HEK293 (cell line): Measurements from ENCODE around the gene BEST3.

Experiments
- CTCF ChIA-PET: fragments of 350-600 bp; formaldehyde crosslinking; extraction: SDS; loops from one replicate; lab custom pipeline; 2021; ENCODE audit warnings: antibody characterized with exemption; lab: Yijun Ruan, JAX
- POLR2A ChIA-PET: fragments of 300-600 bp; formaldehyde crosslinking; extraction: SDS; loops from one replicate; lab custom pipeline; 2020; ENCODE audit warnings: antibody characterized with exemption, inconsistent platforms; lab: Yijun Ruan, JAX
- H3K27ac ChIP-seq: fragments of 200-500 bp; sonication (Bioruptor generic); 2 replicates; pipeline ENCODE4 v1.5.1; 2014; ENCODE audit warnings: low read depth, low read length, control low read depth, inconsistent platforms; ENCODE audit errors: extremely low read depth
- H3K36me3 ChIP-seq, 2 experiments: fragments of 200-500 bp in 1 of 2; sonication (Bioruptor generic) in 1 of 2; 1 replicate in 1 of 2; 2 replicates in 1 of 2; pipeline ENCODE4 v1.5.1; 2014 to 2017; ENCODE audit warnings: inconsistent platforms in 2 of 2, low read length in 2 of 2; ENCODE audit not compliant: control insufficient read depth in 2 of 2, insufficient read depth in 1 of 2
- H3K4me1 ChIP-seq: fragments of 200-500 bp; sonication (Bioruptor generic); 2 replicates; pipeline ENCODE4 v1.5.1; 2014; ENCODE audit warnings: mild to moderate bottlenecking, low read length, inconsistent platforms; ENCODE audit not compliant: control insufficient read depth, insufficient read depth
- H3K4me3 ChIP-seq: 2 replicates; pipeline ENCODE4 v1.5.1; 2011; ENCODE audit warnings: low read depth, mild to moderate bottlenecking, control low read depth, low read length, moderate library complexity
- H3K9me3 ChIP-seq: fragments of 200-500 bp; sonication (Bioruptor generic); 2 replicates; pipeline ENCODE4 v1.5.1; 2014; ENCODE audit warnings: low read depth, low read length, inconsistent platforms; ENCODE audit not compliant: control insufficient read depth, insufficient read depth
- FEZF1 ChIP-seq: fragments of 450-650 bp; formaldehyde crosslinking; IDR thresholded peaks from 2 replicates; pipeline ENCODE4 v1.5.1; 2016; ENCODE audit warnings: missing biosample characterization, missing genetic modification characterization
- HOXC10 ChIP-seq: sonication (generic); formaldehyde crosslinking; IDR thresholded peaks from 2 replicates; pipeline ENCODE4 v1.8.1; 2023; ENCODE audit warnings: mild to moderate bottlenecking, missing genetic modification reagents
- REPIN1 ChIP-seq: fragments of 450-650 bp; formaldehyde crosslinking; IDR thresholded peaks from 2 replicates; pipeline ENCODE4 v1.5.1; 2017; ENCODE audit warnings: missing biosample characterization, missing genetic modification characterization, low read depth
- SCRT2 ChIP-seq: fragments of 450-650 bp; formaldehyde crosslinking; IDR thresholded peaks from 2 replicates; pipeline ENCODE4 v1.5.1; 2016; ENCODE audit warnings: missing biosample characterization, missing genetic modification characterization
- SETDB1 ChIP-seq: IDR thresholded peaks from one replicate; pipeline ENCODE4 v1.6.1; 2017; ENCODE audit warnings: mild to moderate bottlenecking, low read length, moderate library complexity, mixed read lengths; ENCODE audit not compliant: insufficient read length
- TCF7L2 ChIP-seq: IDR thresholded peaks from 2 replicates; pipeline ENCODE4 v1.6.1; 2011; ENCODE audit warnings: low read depth, mild to moderate bottlenecking, inconsistent platforms, low read length, moderate library complexity, borderline replicate concordance
- ZNF114 ChIP-seq: fragments of 450-650 bp; formaldehyde crosslinking; IDR thresholded peaks from 2 replicates; pipeline ENCODE4 v1.5.0; 2017; ENCODE audit warnings: missing biosample characterization, missing genetic modification characterization
- ZNF132 ChIP-seq: fragments of 450-650 bp; formaldehyde crosslinking; IDR thresholded peaks from 2 replicates; pipeline ENCODE4 v1.5.1; 2017; ENCODE audit warnings: missing biosample characterization, missing genetic modification characterization, borderline replicate concordance
- ZNF133 ChIP-seq: fragments of 450-650 bp; formaldehyde crosslinking; IDR thresholded peaks from 2 replicates; pipeline ENCODE4 v1.5.1; 2016; ENCODE audit warnings: missing biosample characterization, missing genetic modification characterization
- ZNF146 ChIP-seq: fragments of 450-650 bp; formaldehyde crosslinking; IDR thresholded peaks from 2 replicates; pipeline ENCODE4 v1.5.1; 2016; ENCODE audit warnings: missing biosample characterization, missing genetic modification characterization
- ZNF155 ChIP-seq: fragments of 450-650 bp; formaldehyde crosslinking; IDR thresholded peaks from 2 replicates; pipeline ENCODE4 v1.5.1; 2016; ENCODE audit warnings: missing biosample characterization, missing genetic modification characterization
- ZNF184 ChIP-seq: fragments of 450-650 bp; IDR thresholded peaks from 2 replicates; pipeline ENCODE4 v1.5.1; 2018; ENCODE audit warnings: missing biosample characterization, mild to moderate bottlenecking, missing genetic modification characterization
- ZNF239 ChIP-seq: fragments of 450-650 bp; formaldehyde crosslinking; IDR thresholded peaks from 2 replicates; pipeline ENCODE4 v1.5.1; 2016; ENCODE audit warnings: missing biosample characterization, missing genetic modification characterization
- ZNF302 ChIP-seq: fragments of 450-650 bp; formaldehyde crosslinking; IDR thresholded peaks from 2 replicates; pipeline ENCODE4 v1.5.1; 2016; ENCODE audit warnings: missing biosample characterization, missing genetic modification characterization, low read depth
- ZNF544 ChIP-seq: fragments of 450-650 bp; formaldehyde crosslinking; IDR thresholded peaks from 2 replicates; pipeline ENCODE4 v1.5.0; 2017; ENCODE audit warnings: missing biosample characterization, missing genetic modification characterization
- ZNF549 ChIP-seq: fragments of 450-650 bp; IDR thresholded peaks from 2 replicates; pipeline ENCODE4 v1.5.1; 2018; ENCODE audit warnings: missing biosample characterization, missing genetic modification characterization, mild to moderate bottlenecking, inconsistent platforms, moderate library complexity
- ZNF558 ChIP-seq: fragments of 450-650 bp; formaldehyde crosslinking; IDR thresholded peaks from 2 replicates; pipeline ENCODE4 v1.5.1; 2016; ENCODE audit warnings: missing biosample characterization, missing genetic modification characterization
- ZNF600 ChIP-seq: fragments of 450-650 bp; formaldehyde crosslinking; IDR thresholded peaks from 2 replicates; pipeline ENCODE4 v1.5.1; 2016; ENCODE audit warnings: missing biosample characterization, missing genetic modification characterization
- ZNF610 ChIP-seq: fragments of 450-650 bp; formaldehyde crosslinking; IDR thresholded peaks from 2 replicates; pipeline ENCODE4 v1.5.1; 2016; ENCODE audit warnings: missing biosample characterization, missing genetic modification characterization, borderline replicate concordance
- ZNF658 ChIP-seq: fragments of 450-650 bp; formaldehyde crosslinking; IDR thresholded peaks from 2 replicates; pipeline ENCODE4; 2016; ENCODE audit warnings: missing biosample characterization, missing genetic modification characterization
- ZNF677 ChIP-seq: fragments of 450-650 bp; IDR thresholded peaks from 2 replicates; pipeline ENCODE4 v1.5.0; 2018; ENCODE audit warnings: missing biosample characterization, mild to moderate bottlenecking, missing genetic modification characterization, moderate library complexity
- ZNF76 ChIP-seq: fragments of 450-650 bp; formaldehyde crosslinking; IDR thresholded peaks from 2 replicates; pipeline ENCODE4; 2016; ENCODE audit warnings: low read depth, missing biosample characterization, missing genetic modification characterization, borderline replicate concordance
- ZNF768 ChIP-seq: fragments of 450-650 bp; formaldehyde crosslinking; IDR thresholded peaks from 2 replicates; pipeline ENCODE4 v1.5.1; 2018; ENCODE audit warnings: missing biosample characterization, mild to moderate bottlenecking, missing genetic modification characterization
- ZNF776 ChIP-seq: fragments of 450-650 bp; formaldehyde crosslinking; IDR thresholded peaks from 2 replicates; pipeline ENCODE4 v1.5.0; 2017; ENCODE audit warnings: missing biosample characterization, missing genetic modification characterization, borderline replicate concordance
- TF ChIP-seq, protein P1 (sequence below): fragments of 450-650 bp; formaldehyde crosslinking; IDR thresholded peaks from 2 replicates; pipeline ENCODE4 v1.5.1; 2016; ENCODE audit warnings: missing biosample characterization, missing genetic modification characterization
- TF ChIP-seq, protein P2 (sequence below): fragments of 450-650 bp; formaldehyde crosslinking; IDR thresholded peaks from 2 replicates; pipeline ENCODE4 v1.5.1; 2017; ENCODE audit warnings: missing biosample characterization, missing genetic modification characterization
- TF ChIP-seq, protein P3 (sequence below): fragments of 450-650 bp; formaldehyde crosslinking; IDR thresholded peaks from 2 replicates; pipeline ENCODE4 v1.5.1; 2016; ENCODE audit warnings: missing biosample characterization, missing genetic modification characterization, low read depth
- TF ChIP-seq, protein P4 (sequence below): fragments of 450-650 bp; formaldehyde crosslinking; IDR thresholded peaks from 2 replicates; pipeline ENCODE4 v1.5.1; 2016; ENCODE audit warnings: missing biosample characterization, missing genetic modification characterization
- TF ChIP-seq, protein P5 (sequence below): fragments of 450-650 bp; formaldehyde crosslinking; IDR thresholded peaks from 2 replicates; pipeline ENCODE4 v1.5.1; 2016; ENCODE audit warnings: missing biosample characterization, missing genetic modification characterization, low read depth

Gene BEST3

DNA sequence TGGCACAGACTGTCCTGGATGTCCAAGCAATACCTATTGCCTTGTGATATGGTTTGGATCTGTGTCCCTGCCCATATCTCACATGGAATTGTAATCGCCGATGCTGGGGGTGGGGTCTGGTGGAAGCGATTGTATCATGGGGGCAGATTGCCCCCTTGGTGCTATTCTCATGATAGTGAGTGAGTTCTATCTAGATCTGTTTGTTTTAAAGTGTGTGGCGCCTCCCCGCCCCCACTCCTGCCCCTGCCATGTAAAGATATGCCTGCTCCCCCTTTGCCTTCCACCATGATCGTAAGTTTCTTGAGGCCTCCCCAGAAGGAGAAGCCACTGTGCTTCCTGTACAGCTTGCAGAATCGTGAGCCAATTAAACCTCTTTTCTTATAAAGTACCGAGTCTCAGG is 71.6 kb downstream of the BEST3 start:
- H3K4me1 ChIP-seq = no peaks in the 10 kb centered on the region
- H3K36me3 ChIP-seq = no peaks in the 10 kb centered on the region
- POLR2A ChIA-PET = no interaction called here
- H3K9me3 ChIP-seq = no peaks in the 10 kb centered on the region
- no peak overlapping the region for H3K27ac ChIP-seq
- CTCF ChIA-PET = interaction anchor here (0.6 to 4.1 kb wide), 3 partner anchors 12 to 343 kb away, joined by 3 to 33 read pairs (median 3); no protein-coding TSS in a partner anchor
- TF ChIP-seq ZNF302 (tag by site-specific recombination) = no peak
- TF ChIP-seq ZNF114 = no peak
- TF ChIP-seq, protein P1, sequence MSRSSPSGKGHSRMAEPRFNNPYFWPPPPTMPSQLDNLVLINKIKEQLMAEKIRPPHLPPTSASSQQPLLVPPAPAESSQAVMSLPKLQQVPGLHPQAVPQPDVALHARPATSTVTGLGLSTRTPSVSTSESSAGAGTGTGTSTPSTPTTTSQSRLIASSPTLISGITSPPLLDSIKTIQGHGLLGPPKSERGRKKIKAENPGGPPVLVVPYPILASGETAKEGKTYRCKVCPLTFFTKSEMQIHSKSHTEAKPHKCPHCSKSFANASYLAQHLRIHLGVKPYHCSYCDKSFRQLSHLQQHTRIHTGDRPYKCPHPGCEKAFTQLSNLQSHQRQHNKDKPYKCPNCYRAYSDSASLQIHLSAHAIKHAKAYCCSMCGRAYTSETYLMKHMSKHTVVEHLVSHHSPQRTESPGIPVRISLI (tag by site-specific recombination) = no peak
- TF ChIP-seq ZNF658 (tag by site-specific recombination) = no peak
- TF ChIP-seq ZNF544 (tag by site-specific recombination) = no peak
- no peak for TF ChIP-seq ZNF146 (tag by site-specific recombination)
- TF ChIP-seq, protein P2, sequence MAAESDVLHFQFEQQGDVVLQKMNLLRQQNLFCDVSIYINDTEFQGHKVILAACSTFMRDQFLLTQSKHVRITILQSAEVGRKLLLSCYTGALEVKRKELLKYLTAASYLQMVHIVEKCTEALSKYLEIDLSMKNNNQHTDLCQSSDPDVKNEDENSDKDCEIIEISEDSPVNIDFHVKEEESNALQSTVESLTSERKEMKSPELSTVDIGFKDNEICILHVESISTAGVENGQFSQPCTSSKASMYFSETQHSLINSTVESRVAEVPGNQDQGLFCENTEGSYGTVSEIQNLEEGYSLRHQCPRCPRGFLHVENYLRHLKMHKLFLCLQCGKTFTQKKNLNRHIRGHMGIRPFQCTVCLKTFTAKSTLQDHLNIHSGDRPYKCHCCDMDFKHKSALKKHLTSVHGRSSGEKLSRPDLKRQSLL (tag by site-specific recombination) = no peak
- no peak for TF ChIP-seq ZNF155 (tag by site-specific recombination)
- no peak for TF ChIP-seq REPIN1 (tag by site-specific recombination)
- no peak for TF ChIP-seq SETDB1
- TF ChIP-seq ZNF600 (tag by site-specific recombination) = no peak
- TF ChIP-seq ZNF558 = no peak
- TF ChIP-seq ZNF610 = no peak
- TF ChIP-seq, protein P3, sequence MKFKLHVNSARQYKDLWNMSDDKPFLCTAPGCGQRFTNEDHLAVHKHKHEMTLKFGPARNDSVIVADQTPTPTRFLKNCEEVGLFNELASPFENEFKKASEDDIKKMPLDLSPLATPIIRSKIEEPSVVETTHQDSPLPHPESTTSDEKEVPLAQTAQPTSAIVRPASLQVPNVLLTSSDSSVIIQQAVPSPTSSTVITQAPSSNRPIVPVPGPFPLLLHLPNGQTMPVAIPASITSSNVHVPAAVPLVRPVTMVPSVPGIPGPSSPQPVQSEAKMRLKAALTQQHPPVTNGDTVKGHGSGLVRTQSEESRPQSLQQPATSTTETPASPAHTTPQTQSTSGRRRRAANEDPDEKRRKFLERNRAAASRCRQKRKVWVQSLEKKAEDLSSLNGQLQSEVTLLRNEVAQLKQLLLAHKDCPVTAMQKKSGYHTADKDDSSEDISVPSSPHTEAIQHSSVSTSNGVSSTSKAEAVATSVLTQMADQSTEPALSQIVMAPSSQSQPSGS = no peak
- no peak for TF ChIP-seq ZNF549 (tag by site-specific recombination)
- no peak overlapping the region for H3K4me3 ChIP-seq

DNA sequence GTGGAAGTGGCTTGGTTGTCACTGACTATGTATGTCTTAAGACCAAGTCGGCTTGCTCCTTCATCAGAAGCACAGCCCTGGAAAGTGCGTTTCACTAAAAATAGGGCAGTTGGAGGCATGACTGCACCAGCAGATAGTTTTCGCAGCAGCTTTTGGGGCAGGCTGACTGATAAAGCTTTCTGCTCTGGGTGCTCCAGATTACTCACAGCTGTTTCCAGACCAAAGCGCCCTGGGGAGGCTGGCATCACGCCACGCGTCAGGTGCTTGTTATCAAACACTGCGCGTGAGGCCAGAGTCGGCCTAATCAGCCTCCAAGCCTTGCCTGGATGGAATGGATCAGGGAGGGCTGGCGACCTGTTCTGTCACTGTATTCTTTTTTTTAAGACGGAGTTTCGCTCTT is 75.1 kb downstream of the BEST3 start:
- ChIA-PET CTCF (interaction anchor here (1.9 kb wide), 1 partner anchor 16 kb away, joined by 11 read pairs; no protein-coding TSS in a partner anchor), POLR2A (no interaction called here)
- H3K4me1 ChIP-seq = no peaks in the 10 kb centered on the region
- TF ChIP-seq ZNF302 (tag by site-specific recombination) (no peak), ZNF776 (tag by site-specific recombination) (no peak), FEZF1 (tag by site-specific recombination) (no peak), ZNF184 (tag by site-specific recombination) (no peak), ZNF239 (tag by site-specific recombination) (no peak), ZNF132 (no peak), ZNF677 (tag by site-specific recombination) (no peak), ZNF768 (tag by site-specific recombination) (no peak), ZNF133 (tag by site-specific recombination) (no peak), HOXC10 (CRISPR knock-in tag) (no peak), SCRT2 (tag by site-specific recombination) (no peak), TCF7L2 (no peak), ZNF76 (tag by site-specific recombination) (no peak)
- TF ChIP-seq, protein P4, sequence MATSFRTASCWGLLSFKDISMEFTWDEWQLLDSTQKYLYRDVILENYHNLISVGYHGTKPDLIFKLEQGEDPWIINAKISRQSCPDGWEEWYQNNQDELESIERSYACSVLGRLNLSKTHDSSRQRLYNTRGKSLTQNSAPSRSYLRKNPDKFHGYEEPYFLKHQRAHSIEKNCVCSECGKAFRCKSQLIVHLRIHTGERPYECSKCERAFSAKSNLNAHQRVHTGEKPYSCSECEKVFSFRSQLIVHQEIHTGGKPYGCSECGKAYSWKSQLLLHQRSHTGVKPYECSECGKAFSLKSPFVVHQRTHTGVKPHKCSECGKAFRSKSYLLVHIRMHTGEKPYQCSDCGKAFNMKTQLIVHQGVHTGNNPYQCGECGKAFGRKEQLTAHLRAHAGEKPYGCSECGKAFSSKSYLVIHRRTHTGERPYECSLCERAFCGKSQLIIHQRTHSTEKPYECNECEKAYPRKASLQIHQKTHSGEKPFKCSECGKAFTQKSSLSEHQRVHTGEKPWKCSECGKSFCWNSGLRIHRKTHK (tag by site-specific recombination) = no peak
- TF ChIP-seq, protein P5, sequence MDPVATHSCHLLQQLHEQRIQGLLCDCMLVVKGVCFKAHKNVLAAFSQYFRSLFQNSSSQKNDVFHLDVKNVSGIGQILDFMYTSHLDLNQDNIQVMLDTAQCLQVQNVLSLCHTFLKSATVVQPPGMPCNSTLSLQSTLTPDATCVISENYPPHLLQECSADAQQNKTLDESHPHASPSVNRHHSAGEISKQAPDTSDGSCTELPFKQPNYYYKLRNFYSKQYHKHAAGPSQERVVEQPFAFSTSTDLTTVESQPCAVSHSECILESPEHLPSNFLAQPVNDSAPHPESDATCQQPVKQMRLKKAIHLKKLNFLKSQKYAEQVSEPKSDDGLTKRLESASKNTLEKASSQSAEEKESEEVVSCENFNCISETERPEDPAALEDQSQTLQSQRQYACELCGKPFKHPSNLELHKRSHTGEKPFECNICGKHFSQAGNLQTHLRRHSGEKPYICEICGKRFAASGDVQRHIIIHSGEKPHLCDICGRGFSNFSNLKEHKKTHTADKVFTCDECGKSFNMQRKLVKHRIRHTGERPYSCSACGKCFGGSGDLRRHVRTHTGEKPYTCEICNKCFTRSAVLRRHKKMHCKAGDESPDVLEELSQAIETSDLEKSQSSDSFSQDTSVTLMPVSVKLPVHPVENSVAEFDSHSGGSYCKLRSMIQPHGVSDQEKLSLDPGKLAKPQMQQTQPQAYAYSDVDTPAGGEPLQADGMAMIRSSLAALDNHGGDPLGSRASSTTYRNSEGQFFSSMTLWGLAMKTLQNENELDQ (tag by site-specific recombination) = no peak
- TF ChIP-seq, all 188 proteins: peak for 0
- Histone ChIP-seq H3K4me3 (no peak overlapping the region), H3K9me3 (no peaks in the 10 kb centered on the region), H3K27ac (no peak overlapping the region), H3K36me3 (no peaks in the 10 kb centered on the region)
